Suprapubic skin (tissue), 4 donors: Measurements from ENCODE around the gene TRIM22. TPM values are rescaled to one million over a fixed set of nuclear protein-coding genes. Genes with fewer than 3 reads are reported as not detected.

Experiments used
- DNase-seq, 2 donors: peaks; one replicate each; pipeline ENCODE4 v3.0.0-alpha.2; 2019; ENCODE audit warnings: low spot score in 2 of 2
- H3K27ac ChIP-seq: fragments of 200-600 bp; sonication (generic); one replicate; pipeline ENCODE4 v1.5.1; 2019
- H3K27me3 ChIP-seq: fragments of 200-600 bp; sonication (generic); one replicate; pipeline ENCODE4 v1.5.1; 2019
- H3K36me3 ChIP-seq: fragments of 200-600 bp; sonication (generic); one replicate; pipeline ENCODE4 v1.5.1; 2019
- H3K4me1 ChIP-seq: fragments of 200-600 bp; sonication (generic); one replicate; pipeline ENCODE4 v1.5.1; 2019
- H3K4me3 ChIP-seq: fragments of 200-600 bp; sonication (generic); one replicate; pipeline ENCODE4 v1.5.1; 2019; ENCODE audit warnings: mild to moderate bottlenecking
- H3K9me3 ChIP-seq: fragments of 200-600 bp; sonication (generic); one replicate; pipeline ENCODE4 v1.5.1; 2019
- CTCF ChIP-seq, 2 donors: fragments of 200-600 bp in 1 of 2; fragments of 450-650 bp in 1 of 2; sonication (generic) in 1 of 2; IDR thresholded peaks; one replicate each; pipeline ENCODE4 v1.5.1; 2016 to 2019; ENCODE audit warnings: antibody characterized with exemption in 2 of 2, mild to moderate bottlenecking in 1 of 2, moderate library complexity in 1 of 2
- EP300 ChIP-seq: sonication (generic); formaldehyde crosslinking; IDR thresholded peaks from one replicate; pipeline ENCODE4 v1.6.1; 2017; ENCODE audit warnings: antibody characterized with exemption
- POLR2A ChIP-seq, 2 donors: fragments of 450-650 bp; IDR thresholded peaks; one replicate each; pipeline ENCODE4 v1.6.1; 2017; ENCODE audit warnings: antibody characterized with exemption in 2 of 2, mild to moderate bottlenecking in 2 of 2, moderate library complexity in 2 of 2
- POLR2AphosphoS5 ChIP-seq, 3 donors: sonication (generic); formaldehyde crosslinking; IDR thresholded peaks; one replicate each; pipeline ENCODE4 v1.6.1; 2017; ENCODE audit warnings: antibody characterized with exemption in 3 of 3
- WGBS: methylation state at CpG from one replicate; pipeline ENCODE4 v1.1.5; 2018; 5-methylcytosine and 5-hydroxymethylcytosine counted together
- total RNA-seq, 4 donors: library from RNA; depleted of rRNA; stranded (reverse); fragments of >200 nt; gene quantifications; one replicate each; pipeline ENCODE4 v1.1.0, GENCODE V29; 2016

The TRIM22 gene
- total RNA-seq, 4 donors from 2014 or later, result 8.5 to 20.3 (median 13.6) TPM

GRCh38 chr11:5700421-5701054, 10.9 kb downstream of the TRIM22 start:
- H3K27me3 ChIP-seq, result no peaks in the 10 kb centered on the region
- no peaks in the 10 kb centered on the region for H3K9me3 ChIP-seq
- H3K4me3 ChIP-seq, result no peak overlapping the region
- 89% methylated on average over 10 of the region's 10 CpGs for WGBS
- TF ChIP-seq POLR2A (IDR thresholded peaks at IDR 0.05) (no peak), CTCF (IDR thresholded peaks at IDR 0.05) (no peak), POLR2AphosphoS5 (IDR thresholded peaks at IDR 0.05) (no peak), EP300 (no peak)
- H3K27ac ChIP-seq, result no peak overlapping the region
- peaks cover 41% of the 10 kb centered on the region for H3K36me3 ChIP-seq
- no peaks in the 10 kb centered on the region for H3K4me1 ChIP-seq
- DNase-seq, result no peak

- TF ChIP-seq EP300, result no peak
- no peak for TF ChIP-seq POLR2A (IDR thresholded peaks at IDR 0.05)
- no peak for TF ChIP-seq POLR2AphosphoS5 (IDR thresholded peaks at IDR 0.05)
- no peak for TF ChIP-seq CTCF (IDR thresholded peaks at IDR 0.05)
- Histone ChIP-seq H3K4me3 (no peak overlapping the region), H3K36me3 (peaks cover 37% of the 10 kb centered on the region), H3K27ac (no peak overlapping the region), H3K27me3 (no peaks in the 10 kb centered on the region), H3K9me3 (no peaks in the 10 kb centered on the region), H3K4me1 (no peaks in the 10 kb centered on the region)
- DNase-seq, result no peak
- WGBS, result 63% methylated on average over 3 of the region's 3 CpGs
Observed at GRCh38 chr11:5701055-5701577, 11.5 kb downstream of the TRIM22 start.

GRCh38 chr11:5703741-5704536, 14.3 kb downstream of the TRIM22 start:
- no peak for DNase-seq
- Histone ChIP-seq H3K9me3 (no peaks in the 10 kb centered on the region), H3K27ac (no peak overlapping the region), H3K4me1 (no peaks in the 10 kb centered on the region), H3K36me3 (peaks cover 35% of the 10 kb centered on the region), H3K4me3 (no peak overlapping the region), H3K27me3 (no peaks in the 10 kb centered on the region)
- 95% methylated on average over 2 of the region's 2 CpGs for WGBS
- TF ChIP-seq POLR2A (IDR thresholded peaks at IDR 0.05), result no peak
- TF ChIP-seq EP300, result no peak
- no peak for TF ChIP-seq POLR2AphosphoS5 (IDR thresholded peaks at IDR 0.05)
- no peak for TF ChIP-seq CTCF (IDR thresholded peaks at IDR 0.05)

DNA sequence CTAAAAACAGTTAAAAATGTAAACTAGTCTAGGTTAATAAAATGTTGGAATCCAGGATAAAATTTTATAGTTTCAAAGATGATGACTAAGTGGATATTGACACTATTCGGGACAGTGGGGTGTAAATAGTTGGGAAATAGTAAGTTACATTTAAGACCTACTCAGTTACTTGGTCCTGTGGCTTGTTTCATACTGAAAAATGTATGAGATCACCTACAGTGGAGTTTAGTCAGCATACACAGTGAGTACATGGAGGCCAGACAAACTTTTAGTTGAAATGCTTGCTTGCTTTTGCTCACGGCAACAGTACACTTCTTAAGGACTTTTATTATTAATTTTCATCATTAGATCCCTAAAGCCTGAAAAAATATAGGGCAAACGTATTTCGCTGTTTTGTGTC, 16.1 kb downstream of the TRIM22 start:
- no peak for TF ChIP-seq EP300
- TF ChIP-seq POLR2A (IDR thresholded peaks at IDR 0.05), result no peak
- TF ChIP-seq POLR2AphosphoS5 (IDR thresholded peaks at IDR 0.05), result no peak
- TF ChIP-seq CTCF (IDR thresholded peaks at IDR 0.05), result no peak
- Histone ChIP-seq H3K4me1 (no peaks in the 10 kb centered on the region), H3K27ac (no peak overlapping the region), H3K9me3 (no peaks in the 10 kb centered on the region), H3K36me3 (peaks cover 45% of the 10 kb centered on the region), H3K4me3 (no peak overlapping the region), H3K27me3 (no peaks in the 10 kb centered on the region)
- 96% methylated on average over 4 of the region's 4 CpGs for WGBS
- no peak for DNase-seq

DNA sequence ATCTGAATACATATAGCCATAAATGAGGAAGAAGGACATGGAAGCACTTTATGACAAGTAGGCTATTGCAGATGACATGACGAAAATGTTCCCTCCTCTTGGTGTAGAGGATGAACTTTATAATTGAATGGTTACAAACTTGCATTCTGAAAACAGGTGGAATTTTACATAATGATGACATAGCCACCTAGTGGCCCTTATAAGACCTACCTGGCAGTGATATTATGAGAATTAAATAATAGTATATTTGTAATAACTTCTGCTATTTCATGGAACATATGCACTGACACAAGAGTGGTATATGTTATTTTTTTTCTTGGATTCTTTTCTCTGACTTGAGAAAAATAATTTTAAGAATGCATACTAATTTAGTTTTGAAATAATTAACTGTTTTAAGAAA, 22.9 kb downstream of the TRIM22 start:
- H3K4me3 ChIP-seq, result no peak overlapping the region
- WGBS, result 65% methylated on average over 1 of the region's 1 CpG
- no peak for DNase-seq
- H3K36me3 ChIP-seq, result peaks cover 24% of the 10 kb centered on the region
- no peaks in the 10 kb centered on the region for H3K9me3 ChIP-seq
- H3K4me1 ChIP-seq, result no peaks in the 10 kb centered on the region
- H3K27ac ChIP-seq, result no peak overlapping the region
- H3K27me3 ChIP-seq, result no peaks in the 10 kb centered on the region
- no peak for TF ChIP-seq EP300
- TF ChIP-seq CTCF (IDR thresholded peaks at IDR 0.05), result peak in 1 of 2 donors; percentile 23
